HG03159 (cell line): ENCODE results near the gene MYO15A.

Experiments
- ATAC-seq: cut with Tn5 transposase; IDR thresholded peaks from one replicate; pipeline ENCODE4 v1.9.1; 2021; ENCODE audit warnings: mild to moderate bottlenecking, moderate library complexity; ENCODE audit not compliant: unreplicated experiment

The MYO15A gene, protein sequence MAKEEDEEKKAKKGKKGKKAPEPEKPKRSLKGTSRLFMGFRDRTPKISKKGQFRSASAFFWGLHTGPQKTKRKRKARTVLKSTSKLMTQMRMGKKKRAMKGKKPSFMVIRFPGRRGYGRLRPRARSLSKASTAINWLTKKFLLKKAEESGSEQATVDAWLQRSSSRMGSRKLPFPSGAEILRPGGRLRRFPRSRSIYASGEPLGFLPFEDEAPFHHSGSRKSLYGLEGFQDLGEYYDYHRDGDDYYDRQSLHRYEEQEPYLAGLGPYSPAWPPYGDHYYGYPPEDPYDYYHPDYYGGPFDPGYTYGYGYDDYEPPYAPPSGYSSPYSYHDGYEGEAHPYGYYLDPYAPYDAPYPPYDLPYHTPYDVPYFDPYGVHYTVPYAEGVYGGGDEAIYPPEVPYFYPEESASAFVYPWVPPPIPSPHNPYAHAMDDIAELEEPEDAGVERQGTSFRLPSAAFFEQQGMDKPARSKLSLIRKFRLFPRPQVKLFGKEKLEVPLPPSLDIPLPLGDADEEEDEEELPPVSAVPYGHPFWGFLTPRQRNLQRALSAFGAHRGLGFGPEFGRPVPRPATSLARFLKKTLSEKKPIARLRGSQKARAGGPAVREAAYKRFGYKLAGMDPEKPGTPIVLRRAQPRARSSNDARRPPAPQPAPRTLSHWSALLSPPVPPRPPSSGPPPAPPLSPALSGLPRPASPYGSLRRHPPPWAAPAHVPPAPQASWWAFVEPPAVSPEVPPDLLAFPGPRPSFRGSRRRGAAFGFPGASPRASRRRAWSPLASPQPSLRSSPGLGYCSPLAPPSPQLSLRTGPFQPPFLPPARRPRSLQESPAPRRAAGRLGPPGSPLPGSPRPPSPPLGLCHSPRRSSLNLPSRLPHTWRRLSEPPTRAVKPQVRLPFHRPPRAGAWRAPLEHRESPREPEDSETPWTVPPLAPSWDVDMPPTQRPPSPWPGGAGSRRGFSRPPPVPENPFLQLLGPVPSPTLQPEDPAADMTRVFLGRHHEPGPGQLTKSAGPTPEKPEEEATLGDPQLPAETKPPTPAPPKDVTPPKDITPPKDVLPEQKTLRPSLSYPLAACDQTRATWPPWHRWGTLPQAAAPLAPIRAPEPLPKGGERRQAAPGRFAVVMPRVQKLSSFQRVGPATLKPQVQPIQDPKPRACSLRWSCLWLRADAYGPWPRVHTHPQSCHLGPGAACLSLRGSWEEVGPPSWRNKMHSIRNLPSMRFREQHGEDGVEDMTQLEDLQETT (N-terminal part only)

DNA sequence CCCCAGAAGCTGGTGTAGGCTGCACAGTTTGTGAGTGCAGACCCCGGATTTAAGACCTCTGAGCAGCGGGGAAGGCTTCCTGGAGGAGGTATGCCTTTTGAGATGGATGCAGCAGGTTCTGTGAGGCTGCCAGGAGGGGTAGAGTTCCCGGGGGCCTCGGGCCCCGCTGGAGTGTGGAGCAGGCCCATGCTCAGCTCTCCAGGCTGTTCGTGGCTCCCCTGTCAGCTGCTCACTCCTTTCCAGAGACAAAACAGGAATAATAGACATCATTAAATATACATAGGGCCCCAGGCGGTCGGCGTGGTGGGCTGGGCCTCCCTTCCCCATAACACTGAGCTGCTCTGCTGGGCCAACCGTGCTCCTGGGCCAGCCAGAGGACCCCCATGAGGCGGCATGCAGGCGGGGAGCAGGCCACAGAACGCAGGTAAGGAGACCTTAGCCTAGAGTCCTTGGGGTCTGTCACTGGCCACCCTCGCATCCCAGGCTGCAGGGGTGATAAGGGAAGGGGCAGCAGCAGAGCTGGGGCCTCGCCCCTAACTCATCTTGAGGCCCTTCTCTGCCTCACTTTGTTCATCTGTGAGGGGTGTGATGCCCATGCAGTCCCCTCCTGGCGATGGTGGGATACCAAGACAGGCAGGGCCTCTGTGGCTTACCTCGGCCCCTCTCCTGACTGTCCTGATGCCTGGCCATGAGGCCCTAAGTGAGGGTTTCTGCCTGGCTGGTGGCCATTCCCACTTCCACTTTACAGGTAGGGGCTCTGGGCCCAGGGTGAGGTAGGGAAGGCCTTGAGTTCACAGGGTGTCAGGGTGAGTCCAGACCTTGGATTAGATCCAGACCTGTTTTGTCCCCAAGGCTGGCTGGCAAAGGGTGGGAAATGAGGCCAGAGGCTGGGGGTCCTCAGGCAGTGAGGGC is at the start of gene MYO15A:
Gene MYO15A (plus strand): TSS at position 356 of the 912 bp plus-strand sequence. CDS start 10,045 bp downstream, outside the sequence.
- ATAC-seq, result no peak

DNA sequence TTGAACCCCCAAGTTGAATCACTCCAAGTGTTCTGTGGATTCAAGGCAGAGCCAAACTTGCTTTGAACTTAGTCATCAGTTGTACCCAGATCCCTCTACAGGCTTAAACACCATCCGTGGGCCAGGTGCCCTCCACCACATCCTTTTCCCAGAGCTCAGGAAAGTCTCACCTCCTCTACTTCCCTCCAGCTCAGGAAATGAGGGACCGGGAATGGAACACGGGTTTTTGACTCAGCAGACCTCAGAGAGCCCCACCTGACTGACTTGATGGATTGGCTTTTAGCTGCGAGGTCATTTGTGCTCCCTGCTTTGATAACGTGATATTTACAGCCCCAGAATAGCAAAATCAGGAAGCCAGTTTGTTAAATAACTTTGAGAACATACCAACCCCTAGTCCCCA is 49.3 kb upstream of the MYO15A start:
- ATAC-seq, result no peak

DNA sequence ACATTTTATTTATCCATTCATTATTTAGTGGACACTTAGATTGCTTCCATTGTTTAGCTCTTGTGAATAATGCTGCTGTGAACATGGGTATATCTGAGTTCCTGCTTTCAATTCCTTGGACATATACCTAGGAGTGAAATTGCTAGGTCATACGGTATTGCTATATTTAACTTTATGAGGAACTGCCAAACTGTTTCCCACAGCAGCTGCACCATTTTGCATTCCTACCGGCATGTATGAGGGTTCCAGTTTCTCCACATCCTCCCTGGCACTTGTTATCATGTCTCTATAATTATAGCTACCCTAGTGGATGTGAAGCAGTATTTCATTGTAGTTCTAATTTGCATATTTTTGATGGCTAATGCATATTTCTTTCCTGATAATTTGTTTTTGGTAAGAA is 44.5 kb upstream of the MYO15A start:
- ATAC-seq, result no peak

DNA sequence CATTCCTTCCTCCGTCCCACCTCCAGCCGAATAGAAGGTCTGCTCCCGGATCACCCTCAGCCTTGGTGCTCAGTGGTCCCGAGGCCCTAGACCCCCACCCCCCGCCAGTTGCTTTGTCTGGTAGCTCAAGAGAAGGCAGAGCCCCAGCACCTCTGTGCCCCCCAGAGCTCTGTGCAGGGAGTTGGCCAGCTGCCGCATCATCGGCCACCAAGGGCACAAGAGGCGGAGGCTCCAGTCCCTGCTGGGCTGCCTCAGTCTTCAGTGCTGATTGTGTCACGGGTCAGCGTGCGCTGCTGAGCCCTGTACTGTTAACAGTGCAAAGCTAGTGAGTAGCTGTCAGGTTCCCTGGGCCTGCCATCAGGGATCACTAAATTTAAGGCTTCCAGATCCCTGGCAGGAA is 43.0 kb upstream of the MYO15A start:
- ATAC-seq, result no peak

DNA sequence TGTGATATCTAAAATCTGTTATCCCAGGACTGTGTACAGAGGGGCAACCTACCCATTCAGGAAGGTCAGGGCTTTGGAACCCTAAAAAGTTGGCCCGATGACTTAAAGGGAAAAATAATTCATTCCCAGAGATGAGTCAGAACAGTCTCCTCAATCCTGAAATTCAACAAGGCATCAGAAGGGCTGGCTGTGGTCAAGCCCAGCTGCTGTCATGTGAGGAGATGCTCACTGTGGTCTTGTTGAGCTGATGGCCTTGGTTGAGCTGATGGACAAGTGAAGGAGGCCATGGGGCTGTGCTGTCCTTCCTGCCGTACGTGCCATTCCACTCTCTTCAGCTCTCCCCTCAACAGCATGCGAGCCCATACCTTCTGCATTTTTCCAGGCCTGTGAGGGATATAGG is 41.7 kb upstream of the MYO15A start:
- no peak for ATAC-seq

DNA sequence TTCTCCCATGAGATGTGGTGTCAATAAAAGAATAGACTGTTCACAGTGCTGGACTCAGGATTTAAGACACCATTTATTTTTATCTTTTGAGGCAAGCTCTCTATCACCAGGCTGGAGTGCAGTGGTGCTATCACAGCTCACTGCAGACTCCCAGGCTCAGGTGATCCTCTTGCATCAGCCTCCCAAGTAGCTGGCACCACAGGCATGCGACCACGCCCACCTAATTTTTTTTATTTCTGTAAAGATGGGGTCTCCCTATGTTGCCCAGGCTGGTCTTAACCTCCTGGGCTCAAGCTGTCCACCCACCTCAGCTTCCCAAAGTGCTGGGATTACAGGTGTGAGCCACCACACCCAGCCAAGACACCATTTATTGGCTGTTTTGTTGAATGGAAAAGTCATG is 39.5 kb upstream of the MYO15A start:
- ATAC-seq, result no peak

DNA sequence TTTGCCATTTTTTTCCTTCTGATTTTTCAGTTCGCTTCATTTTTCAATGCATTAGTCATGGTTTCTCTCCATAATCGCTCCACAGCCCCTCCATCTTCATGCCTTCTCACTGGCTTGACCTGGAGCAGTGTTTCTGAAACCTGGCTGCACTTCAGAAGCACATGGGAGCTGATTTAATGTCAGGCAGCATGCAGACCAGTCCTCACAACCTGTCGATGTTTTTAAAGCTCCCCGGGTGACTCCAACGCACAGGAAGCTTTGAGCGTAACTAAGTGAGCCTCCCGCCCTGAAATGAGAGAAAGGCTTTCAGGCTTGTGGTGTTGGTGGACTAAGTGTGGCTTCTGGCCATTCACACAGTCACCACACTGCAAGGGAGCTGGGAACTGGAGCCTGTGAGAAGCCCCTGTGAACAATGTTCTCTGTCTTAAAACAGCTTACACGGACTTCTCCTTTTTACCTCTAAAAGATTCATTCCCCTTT is 37.7 kb upstream of the MYO15A start:
- no peak for ATAC-seq

DNA sequence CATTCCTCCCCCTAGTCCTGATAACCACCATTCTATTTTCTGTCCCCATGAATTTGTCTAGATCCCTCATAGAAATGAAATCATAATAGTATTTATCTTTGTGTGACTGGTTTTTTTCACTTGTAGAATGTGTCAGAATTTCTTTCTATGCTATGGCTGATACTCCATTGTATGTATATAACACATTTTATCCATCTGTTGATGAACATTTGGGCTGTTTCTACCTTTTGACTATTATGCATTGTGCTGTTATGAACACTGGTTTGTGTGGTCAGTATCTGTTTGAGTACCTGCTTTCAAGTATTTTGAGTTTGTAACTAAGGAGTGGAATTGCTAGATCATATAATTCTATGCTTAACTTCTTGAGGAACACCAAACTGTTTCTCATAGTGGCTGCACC is 36.8 kb upstream of the MYO15A start:
- no peak for ATAC-seq

DNA sequence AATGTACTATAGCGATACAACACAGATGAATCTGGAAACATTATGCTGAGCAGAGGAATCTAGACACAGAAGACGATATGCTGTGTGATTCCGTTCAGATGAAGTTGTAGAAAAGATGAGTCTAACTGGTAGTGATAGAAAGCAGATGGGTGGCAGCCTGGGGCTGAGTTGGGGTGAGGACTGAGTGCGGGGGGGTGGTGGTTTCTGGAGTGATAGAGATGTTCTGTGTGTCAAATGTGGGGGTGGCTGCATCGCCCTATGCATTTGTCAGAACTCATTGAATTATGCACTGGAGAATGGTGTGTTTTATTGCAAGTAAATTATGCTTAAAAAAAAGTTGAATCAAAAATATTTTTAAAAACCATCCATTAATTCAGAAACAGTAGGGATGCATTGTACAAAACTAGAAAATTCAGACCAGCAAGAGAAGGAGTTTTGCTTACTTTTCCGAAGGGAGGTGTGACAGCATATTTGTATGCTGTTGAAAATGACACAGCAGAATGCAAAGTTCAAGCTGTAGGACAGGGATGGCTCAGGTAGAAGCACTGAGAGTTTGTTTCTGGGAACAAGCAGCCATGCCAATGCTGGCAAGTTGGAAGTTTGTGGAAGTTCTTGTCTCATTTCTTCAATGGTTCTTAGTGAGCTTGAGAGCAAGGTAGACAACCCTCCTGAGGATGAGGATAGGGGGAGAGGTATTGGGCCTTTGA is 33.8 kb upstream of the MYO15A start:
- ATAC-seq, result no peak

DNA sequence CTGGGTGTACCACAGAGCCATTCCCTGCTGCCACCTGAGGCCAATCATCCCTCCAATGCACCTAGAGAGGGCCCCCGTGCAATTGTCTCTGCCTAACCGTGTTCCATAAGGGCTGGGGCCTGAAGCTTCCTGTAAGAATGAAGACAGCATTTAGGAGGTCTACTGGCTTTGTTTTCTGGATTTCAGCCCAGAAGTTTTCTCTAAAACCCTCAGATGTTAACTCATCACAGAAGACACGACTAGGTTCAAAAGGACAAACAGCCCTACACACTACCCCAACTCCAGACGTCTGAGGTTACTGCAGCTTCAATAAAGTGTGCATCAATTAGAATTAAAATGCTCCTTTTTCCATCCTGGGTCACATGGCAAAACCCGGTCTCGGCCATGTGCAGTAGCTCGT is 31.6 kb upstream of the MYO15A start:
- ATAC-seq, result no peak

DNA sequence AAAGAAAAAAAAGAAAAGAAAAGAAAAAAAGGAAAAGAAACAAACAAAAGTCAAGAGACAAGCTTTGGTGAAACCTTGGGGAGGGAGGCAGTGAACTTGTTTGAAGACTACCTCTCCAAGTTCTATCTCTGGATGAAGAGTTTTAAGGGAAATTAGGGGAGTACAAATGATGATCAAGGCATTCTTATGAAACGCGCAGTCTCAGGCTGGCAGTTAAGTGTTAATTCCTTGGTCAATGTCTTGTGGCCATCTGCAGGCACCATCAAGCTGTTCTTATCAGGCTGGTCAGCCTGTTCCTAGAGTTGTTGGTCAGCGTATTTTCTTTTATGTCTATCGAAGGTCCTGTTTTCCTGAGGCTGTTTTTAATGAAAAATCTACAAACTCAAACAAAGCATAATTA is 29.0 kb upstream of the MYO15A start:
- no peak for ATAC-seq

DNA sequence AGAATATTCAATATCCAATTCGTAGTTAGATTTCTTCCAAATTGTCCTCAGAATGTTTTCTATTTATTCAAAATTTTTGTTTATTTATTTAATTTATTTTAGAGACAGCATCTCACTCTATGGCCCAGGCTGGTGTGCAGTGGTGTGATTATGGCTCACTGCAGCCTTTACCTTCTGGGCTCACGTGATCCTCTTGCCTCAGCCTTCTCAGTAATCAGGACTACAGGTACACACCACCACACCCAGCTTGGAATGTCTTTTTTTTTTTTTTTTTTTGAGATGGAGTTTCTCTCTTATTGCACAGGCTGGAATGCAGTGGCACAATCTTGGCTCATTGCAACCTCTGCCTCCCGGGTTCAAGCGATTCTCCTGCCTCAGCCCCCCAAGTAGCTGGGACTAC is 24.3 kb upstream of the MYO15A start:
- ATAC-seq, result no peak

DNA sequence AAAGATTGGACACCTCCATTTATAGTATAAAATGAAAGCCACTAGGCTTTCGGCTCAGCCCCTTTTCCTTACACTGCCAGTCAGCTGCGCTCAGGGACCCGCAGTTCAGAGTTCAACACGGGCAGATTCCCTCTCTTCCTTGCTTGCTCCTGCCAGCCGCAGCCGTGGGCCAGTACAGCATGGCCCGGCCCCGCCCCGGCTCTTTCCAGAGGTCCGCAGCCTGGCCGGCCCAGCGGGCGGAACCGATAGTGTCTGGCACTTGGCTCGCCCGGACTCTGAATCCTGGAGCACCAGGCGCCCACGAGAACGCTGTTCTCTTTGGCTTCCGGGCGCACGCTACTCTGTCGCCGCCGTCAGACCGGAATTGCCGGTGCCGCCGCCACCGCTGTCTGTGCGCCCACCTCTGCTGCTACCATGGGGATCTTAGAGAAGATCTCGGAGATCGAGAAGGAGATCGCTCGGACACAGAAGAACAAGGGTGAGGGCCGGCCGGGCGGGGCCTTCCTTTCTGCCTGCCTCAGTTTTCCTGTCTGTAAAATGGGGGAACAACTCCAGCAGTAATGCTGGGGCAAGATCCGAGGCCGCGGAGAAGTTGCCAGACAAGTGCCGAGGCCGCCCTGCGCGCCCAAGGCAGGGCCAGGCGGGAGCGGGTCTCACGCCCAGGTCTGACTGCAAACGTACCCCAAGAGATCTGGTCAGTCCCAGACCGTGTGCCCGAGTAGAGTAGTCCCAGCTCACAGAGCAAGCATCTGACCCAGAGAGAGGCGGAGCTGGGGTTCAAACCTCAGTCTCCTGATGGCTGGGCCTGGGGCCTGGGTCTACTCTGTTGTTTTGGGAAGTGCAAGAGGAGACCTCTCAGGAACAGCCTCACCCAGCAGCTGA is 20.7 kb upstream of the MYO15A start, which contains the start of gene DRG2:
Gene DRG2 (plus strand): TSS at position 339 of the 882 bp plus-strand sequence. CDS start 76 bp downstream, at position 415.
- peak; percentile 80 for ATAC-seq

DNA sequence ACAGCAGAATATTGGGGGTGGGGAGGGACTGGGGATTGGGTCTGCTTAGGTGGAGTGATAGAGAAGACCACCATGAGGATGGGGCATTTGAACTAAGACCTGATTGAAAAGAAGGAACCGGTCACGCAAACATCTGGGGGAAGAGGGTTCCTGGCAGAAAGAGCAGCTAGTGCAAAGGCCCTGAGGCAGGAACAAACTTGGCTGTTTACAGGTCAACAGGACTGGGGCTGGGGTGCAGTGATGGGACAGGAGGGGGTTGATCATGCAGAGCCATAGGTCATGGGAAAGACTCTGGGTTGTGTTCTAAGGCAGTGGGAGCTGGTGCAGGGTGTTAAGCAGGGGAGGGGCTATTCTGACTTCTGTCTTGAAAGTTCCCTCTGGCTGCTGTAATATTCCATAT is 18.9 kb upstream of the MYO15A start:
- no peak for ATAC-seq

DNA sequence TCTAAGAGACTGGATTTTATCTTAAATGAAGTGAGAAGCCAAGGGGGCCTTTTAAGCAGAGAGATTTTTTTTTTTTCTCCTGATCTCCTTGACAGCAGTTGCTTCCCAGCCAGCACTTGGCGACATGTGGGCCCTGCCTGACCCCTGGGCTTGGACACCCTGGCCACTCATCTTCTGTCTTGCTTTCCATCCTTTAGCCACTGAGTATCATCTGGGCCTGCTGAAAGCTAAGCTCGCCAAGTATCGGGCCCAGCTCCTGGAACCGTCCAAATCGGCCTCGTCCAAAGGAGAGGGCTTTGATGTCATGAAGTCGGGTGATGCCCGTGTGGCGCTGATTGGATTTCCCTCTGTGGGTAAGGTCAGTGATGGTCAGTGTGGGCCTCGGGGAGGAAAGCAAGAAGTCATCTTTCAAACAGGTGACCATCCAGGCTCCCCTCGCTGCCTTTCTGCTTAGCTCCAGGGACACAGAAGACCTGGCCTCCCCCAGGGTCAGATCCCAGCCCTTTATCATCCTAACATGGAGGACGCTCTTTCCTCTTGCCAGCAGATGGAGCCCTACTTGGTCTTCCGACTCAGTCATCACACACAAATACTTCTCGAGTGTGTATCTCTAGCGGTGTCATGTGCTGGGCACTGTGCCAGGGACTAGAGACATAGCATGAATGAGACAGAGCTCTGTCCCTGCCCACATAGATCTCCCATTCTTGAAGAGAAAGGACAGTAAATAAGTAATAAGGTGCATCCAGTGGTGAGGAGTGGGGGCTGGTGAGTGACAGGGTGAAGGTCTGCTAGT is 14.7 kb upstream of the MYO15A start:
- no peak for ATAC-seq

DNA sequence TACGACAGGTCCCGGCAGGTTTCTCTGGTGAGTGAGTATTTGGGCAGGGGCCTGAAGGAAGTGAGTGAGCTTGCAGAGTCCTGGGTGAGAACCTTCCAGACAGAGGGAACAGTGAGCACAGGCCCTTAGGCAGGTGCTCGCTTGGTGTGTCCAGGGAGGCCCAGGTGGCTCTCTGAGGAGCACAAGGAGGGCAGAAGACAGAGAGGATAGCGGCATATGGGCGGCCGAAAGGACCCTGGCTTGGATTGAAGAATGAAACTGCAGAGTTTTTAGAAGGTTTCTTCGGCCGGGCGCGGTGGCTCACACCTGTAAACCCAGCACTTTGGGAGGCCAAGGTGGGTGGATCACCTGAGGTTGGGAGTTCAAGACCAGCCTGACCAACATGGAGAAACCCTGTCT is 14.1 kb upstream of the MYO15A start:
- ATAC-seq, result no peak

DNA sequence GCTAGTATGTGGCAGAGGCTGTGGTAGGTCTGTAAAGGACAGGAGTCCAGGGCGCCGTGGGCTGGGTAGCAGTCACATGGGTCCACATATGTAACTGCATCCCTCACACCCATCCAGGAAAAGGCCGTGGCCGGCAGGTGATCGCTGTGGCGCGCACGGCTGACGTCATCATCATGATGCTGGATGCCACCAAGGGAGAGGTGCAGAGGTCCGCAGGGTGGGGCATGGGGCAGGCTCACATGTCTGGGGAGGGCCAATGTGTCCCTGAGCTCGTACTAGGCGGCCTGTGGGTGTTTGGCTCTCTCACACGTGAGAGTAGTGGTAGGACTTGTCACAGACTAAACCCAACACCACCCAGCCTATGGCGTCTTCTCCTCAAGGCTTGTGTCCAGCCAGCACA is 9.0 kb upstream of the MYO15A start:
- no peak for ATAC-seq

DNA sequence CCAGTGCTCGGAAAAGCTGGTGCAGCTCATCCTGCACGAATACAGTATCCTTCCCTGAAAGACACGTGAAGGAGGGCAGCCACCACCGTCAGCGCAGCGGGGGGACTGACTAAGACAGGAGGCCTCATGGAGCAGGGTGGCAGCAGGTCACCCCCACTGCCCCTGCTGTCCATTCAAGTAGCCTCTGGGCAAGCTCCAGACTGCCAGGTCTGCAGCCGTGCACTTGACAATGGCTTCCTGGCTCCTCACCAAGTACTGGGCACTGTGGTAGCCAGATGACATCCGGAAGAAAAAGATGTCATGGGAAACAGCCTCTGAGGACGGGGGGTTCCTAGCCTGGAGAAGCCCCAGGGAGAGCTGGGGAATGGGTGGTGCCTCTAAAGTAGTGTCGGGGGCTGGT is 7.9 kb upstream of the MYO15A start:
- no peak for ATAC-seq
